GM12878 (cell line): ENCODE results near the gene ELSPBP1. TPM values are rescaled to one million over a fixed set of nuclear protein-coding genes. Genes with fewer than 3 reads are reported as not detected.

Experiments
- ATAC-seq: fragments of 200-7000 bp; cut with Tn5 transposase; 3 replicates; pipeline ENCODE4 v1.9.1; 2020; ENCODE audit warnings: mild to moderate bottlenecking, moderate library complexity
- Bru-seq: library from RNA; stranded (reverse); fragments of 400-500 nt; gene quantifications from one replicate; lab custom pipeline; 2021; lab: Mats Ljungman, UMichigan
- BruChase-seq, 2 experiments: library from RNA; stranded (reverse); fragments of 400-500 nt; gene quantifications; one replicate each; lab custom pipeline; 2021; lab: Mats Ljungman, UMichigan
- BruUV-seq: library from RNA; stranded (reverse); fragments of 400-500 nt; replicated peaks from 2 replicates; lab custom pipeline; 2021; lab: Mats Ljungman, UMichigan
- CTCF ChIA-PET: fragments of 300-600 bp; sonication (Branson Sonifier 250); formaldehyde crosslinking; extraction: SDS; loops from one replicate; lab custom pipeline; 2021; ENCODE audit warnings: inconsistent platforms; lab: Yijun Ruan, JAX
- POLR2A ChIA-PET: fragments of 350-600 bp; formaldehyde crosslinking; extraction: SDS; loops from one replicate; lab custom pipeline; 2021; ENCODE audit warnings: inconsistent platforms; lab: Charles Lee
- RAD21 ChIA-PET: fragments of 300-600 bp; sonication (Branson Sonifier 250); formaldehyde crosslinking; loops from one replicate; lab custom pipeline; 2023; ENCODE audit warnings: antibody characterized with exemption; ENCODE audit not compliant: unreplicated experiment; lab: Charles Lee
- SMC1A ChIA-PET: fragments of 300-600 bp; sonication (Branson Sonifier 250); formaldehyde crosslinking; loops from one replicate; lab custom pipeline; 2023; ENCODE audit not compliant: unreplicated experiment, uncharacterized antibody; lab: Charles Lee
- DNase-seq: peaks from one replicate; pipeline ENCODE4 v3.0.0-alpha.2; 2011; ENCODE audit warnings: low read depth, low spot score
- FAIRE-seq: peaks from 3 replicates; lab custom pipeline; 2011; peaks lifted over from hg19 to GRCh38; lab: Jason Lieb, UNC
- H2AFZ ChIP-seq: 2 replicates; pipeline ENCODE4 v1.6.0; 2011; ENCODE audit warnings: low read depth, low read length, control low read depth; ENCODE audit not compliant: control insufficient read depth
- H3K27ac ChIP-seq: 2 replicates; pipeline ENCODE4 v1.5.1; 2011; ENCODE audit warnings: control low read depth; ENCODE audit not compliant: control insufficient read depth, insufficient read depth
- H3K27me3 ChIP-seq, 2 experiments: replicated peaks in 1 of 2; 2 replicates each; pipeline versions ENCODE4 v1.6.0 to v1.6.1; 2011; ENCODE audit warnings: low read length in 1 of 2; ENCODE audit not compliant: control insufficient read depth in 2 of 2, insufficient read depth in 2 of 2
- H3K36me3 ChIP-seq, 2 experiments: 2 replicates each; pipeline ENCODE4 v1.5.1; 2011; ENCODE audit warnings: low read length in 1 of 2; ENCODE audit not compliant: control insufficient read depth in 2 of 2, insufficient read depth in 2 of 2
- H3K4me1 ChIP-seq: 2 replicates; pipeline ENCODE4 v1.6.1; 2011; ENCODE audit warnings: mild to moderate bottlenecking, low read length, moderate library complexity, mixed read lengths; ENCODE audit not compliant: control insufficient read depth, insufficient read depth
- H3K4me2 ChIP-seq: 2 replicates; pipeline ENCODE4 v1.6.0; 2011; ENCODE audit warnings: control low read depth; ENCODE audit not compliant: control insufficient read depth, insufficient read depth
- H3K4me3 ChIP-seq: fragments of 200-600 bp; sonication (generic); 2 replicates; pipeline ENCODE4 v1.5.1; 2016
- H3K79me2 ChIP-seq: 2 replicates; pipeline ENCODE4 v1.6.0; 2011; ENCODE audit warnings: low read length; ENCODE audit not compliant: control insufficient read depth, insufficient read depth
- H3K9ac ChIP-seq: 2 replicates; pipeline ENCODE4 v1.8.0; 2011; ENCODE audit warnings: low read length, control low read depth, mixed read lengths; ENCODE audit not compliant: control insufficient read depth, insufficient read depth
- H3K9me3 ChIP-seq: replicated peaks from 3 replicates; pipeline ENCODE4 v1.5.1; 2011; ENCODE audit warnings: mild to moderate bottlenecking, low read length; ENCODE audit not compliant: control insufficient read depth, insufficient read depth
- H4K20me1 ChIP-seq: 2 replicates; pipeline ENCODE4 v1.6.0; 2011; ENCODE audit not compliant: control insufficient read depth, insufficient read depth
- BACH1 ChIP-seq: fragments of 450-650 bp; IDR thresholded peaks from 2 replicates; pipeline ENCODE4 v1.6.1; 2017; ENCODE audit warnings: mild to moderate bottlenecking, borderline replicate concordance
- BMI1 ChIP-seq: fragments of 450-650 bp; IDR thresholded peaks from 2 replicates; pipeline ENCODE4 v1.6.1; 2016; ENCODE audit warnings: mild to moderate bottlenecking, moderate library complexity, borderline replicate concordance
- IKZF1 ChIP-seq: fragments of 450-650 bp; conservative IDR thresholded peaks from 2 replicates; pipeline ENCODE4 v1.6.1; 2017; ENCODE audit warnings: antibody characterized with exemption, mild to moderate bottlenecking
- RELA ChIP-seq: fragments of 450-650 bp; IDR thresholded peaks from 2 replicates; pipeline ENCODE4 v1.8.0; 2014; ENCODE audit warnings: borderline replicate concordance; ENCODE audit not compliant: partially characterized antibody
- SMAD1 ChIP-seq: fragments of 450-650 bp; IDR thresholded peaks from 2 replicates; pipeline ENCODE4 v1.6.1; 2018; ENCODE audit warnings: mild to moderate bottlenecking, low read depth; ENCODE audit not compliant: partially characterized antibody
- SMC3 ChIP-seq: IDR thresholded peaks from 2 replicates; pipeline ENCODE4 v1.6.1; 2011; ENCODE audit warnings: low read length, improper control_type of control experiment, borderline replicate concordance
- SREBF2 ChIP-seq: IDR thresholded peaks from 2 replicates; pipeline ENCODE4 v1.6.1; 2012; ENCODE audit warnings: mild to moderate bottlenecking, low read length
- STAT1 ChIP-seq: fragments of 450-650 bp; conservative IDR thresholded peaks from 2 replicates; pipeline ENCODE4 v1.6.1; 2014; ENCODE audit warnings: antibody characterized with exemption, mild to moderate bottlenecking
- SUPT20H ChIP-seq: IDR thresholded peaks from 2 replicates; pipeline ENCODE4 v1.6.1; 2011; ENCODE audit warnings: low read depth, mild to moderate bottlenecking, low read length, moderate library complexity, borderline replicate concordance; ENCODE audit not compliant: control insufficient read depth
- TARDBP ChIP-seq: IDR thresholded peaks from 2 replicates; pipeline ENCODE4 v1.6.1; 2016; ENCODE audit warnings: borderline replicate concordance
- WRNIP1 ChIP-seq: IDR thresholded peaks from 2 replicates; pipeline ENCODE4 v1.6.1; 2011; ENCODE audit warnings: low read depth, low read length, improper control_type of control experiment, borderline replicate concordance
- YBX1 ChIP-seq: fragments of 450-650 bp; IDR thresholded peaks from 2 replicates; pipeline ENCODE4 v1.6.1; 2016; ENCODE audit warnings: antibody characterized with exemption
- ZNF217 ChIP-seq: fragments of 450-650 bp; IDR thresholded peaks from 2 replicates; pipeline ENCODE4 v1.6.1; 2017; ENCODE audit warnings: antibody characterized with exemption, mild to moderate bottlenecking
- ZNF622 ChIP-seq: fragments of 450-650 bp; IDR thresholded peaks from 2 replicates; pipeline ENCODE4 v1.6.1; 2017; ENCODE audit warnings: mild to moderate bottlenecking, inconsistent platforms
- WGBS: methylation state at CpG from one replicate; pipeline ENCODE4 v1.1.6; 2016; ENCODE audit warnings: low lambda C conversion rate; ENCODE audit not compliant: insufficient replicate concordance, insufficient coverage; ENCODE audit errors: missing lambda C conversion rate; 5-methylcytosine and 5-hydroxymethylcytosine counted together
- in situ Hi-C: fragments of 300-500 bp; cut with MboI; formaldehyde crosslinking; loops from 9 replicates; pipeline ENCODE4 v1.14.3; 2018; ENCODE audit warnings: mixed read lengths
- intact Hi-C: fragments of 100-400 bp; cut with micrococcal nuclease; formaldehyde crosslinking; loops from one replicate; pipeline ENCODE4 v1.14.2; 2022; ENCODE audit not compliant: unreplicated experiment
- long read RNA-seq, 2 experiments: library from polyadenylated mRNA; unstranded; transcript quantifications; one replicate each; pipeline ENCODE4 v2.0.0, GENCODE V29; 2019 to 2020
- polyA minus RNA-seq, 3 experiments: library from RNA; depleted of rRNA, polyadenylated mRNA; stranded (reverse); fragments of >200 nt; gene quantifications; 2 replicates each; pipeline ENCODE4 v1.2.3, GENCODE V29; 2011
- polyA plus RNA-seq, 11 experiments: library from polyadenylated mRNA; depleted of rRNA in 4 of 11; unstranded in 6 of 11; stranded (reverse) in 5 of 11; fragments of >200 nt; fragmentation: Nextera tagmentation in 4 of 11; fragmentation: Illumina TruSeq in 1 of 11; extraction: Ambion mirVana in 4 of 11; extraction: Trizol in 1 of 11; gene quantifications; 1 replicate in 1 of 11; 2 replicates in 10 of 11; pipeline versions ENCODE4 v1.2.1 to v1.2.3, GENCODE V29; 2011 to 2016; ENCODE audit warnings: inconsistent platforms in 2 of 11, missing spikeins in 2 of 11, low read depth in 1 of 11
- total RNA-seq, 4 experiments: library from RNA; depleted of rRNA in 3 of 4; stranded (reverse); fragments of >200 nt in 3 of 4; fragmentation: Illumina TruSeq in 1 of 4; extraction: Trizol in 1 of 4; gene quantifications; 2 replicates each; pipeline versions ENCODE4 v1.2.1 to v1.2.3, GENCODE V29; 2013 to 2021
- TF ChIP-seq, protein P1 (sequence below): fragments of 450-650 bp; IDR thresholded peaks from 2 replicates; pipeline ENCODE4 v1.6.1; 2018; ENCODE audit warnings: mild to moderate bottlenecking, low read depth, moderate library complexity; ENCODE audit not compliant: partially characterized antibody
- TF ChIP-seq, protein P2 (sequence below): fragments of 450-650 bp; IDR thresholded peaks from 2 replicates; pipeline ENCODE4 v1.6.1; 2017; ENCODE audit warnings: mild to moderate bottlenecking, moderate library complexity

Gene ELSPBP1
- not detected in 2 replicates for total RNA-seq (2013; cell fraction: nucleolus; rRNA removed)
- not detected in 2 replicates for total RNA-seq (2014; rRNA removed)
- not detected in 2 replicates for total RNA-seq (2014; rRNA removed; fragmentation: Illumina TruSeq; extraction: Trizol)
- total RNA-seq (2021): not detected in 2 replicates
- polyA plus RNA-seq (2011; ENCODE audit: low read depth): not detected
- not detected in 2 replicates for polyA plus RNA-seq (2011; rRNA removed)
- not detected in 2 replicates for polyA plus RNA-seq (2011; cell fraction: cytosol; rRNA removed)
- polyA plus RNA-seq (2011; cell fraction: nucleus; rRNA removed): not detected in 2 replicates
- polyA plus RNA-seq (2012): not detected in 2 replicates
- polyA plus RNA-seq (2014; fragmentation: Illumina TruSeq; extraction: Trizol): not detected in 2 replicates
- not detected for polyA plus RNA-seq (2014; fragmentation: Nextera tagmentation; extraction: Ambion mirVana)
- polyA plus RNA-seq (2014; rRNA removed): not detected in 2 replicates
- polyA plus RNA-seq (2016; fragmentation: Nextera tagmentation; extraction: Ambion mirVana): not detected
- not detected in 2 replicates for polyA minus RNA-seq (2011; rRNA and poly(A)+ RNA removed)
- not detected in 2 replicates for polyA minus RNA-seq (2011; cell fraction: cytosol; rRNA and poly(A)+ RNA removed)
- not detected in 2 replicates for polyA minus RNA-seq (2011; cell fraction: nucleus; rRNA and poly(A)+ RNA removed)
- not detected for Bru-seq, nascent RNA
- not detected for BruChase-seq, experiment 1, labeled RNA remaining after a 6-hour chase
- BruChase-seq, experiment 2, labeled RNA remaining after a 2-hour chase: not detected
- long read RNA-seq, experiment 1: 0 reads
- long read RNA-seq, experiment 2: 0 reads

DNA sequence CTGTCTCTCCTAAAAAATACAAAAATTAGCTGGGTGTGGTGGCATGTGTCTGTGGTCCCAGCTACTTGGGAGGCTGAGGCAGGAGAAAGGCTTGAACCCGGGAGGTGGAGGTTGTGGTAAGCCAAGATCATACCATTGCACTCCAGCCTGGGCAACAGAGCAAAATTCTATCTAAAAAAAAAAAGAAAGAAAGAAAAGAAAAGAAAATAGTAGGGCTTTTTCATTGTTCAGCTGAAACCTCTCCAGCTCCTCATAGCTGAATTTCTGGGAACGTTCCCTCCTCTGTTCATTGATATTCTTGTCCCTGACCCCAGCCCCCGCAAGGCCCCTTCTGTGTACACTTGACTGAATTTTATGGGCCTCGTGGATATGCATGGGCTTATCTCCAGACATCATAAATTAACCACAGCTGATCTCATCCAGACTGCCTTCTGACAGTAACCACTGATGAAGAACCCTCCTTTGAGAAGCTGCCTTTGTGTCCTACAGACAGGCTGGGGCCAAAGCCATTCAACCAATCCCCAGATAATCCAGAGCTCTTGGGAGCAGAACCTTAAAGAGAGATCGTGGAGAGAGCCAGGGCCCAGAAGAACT is at the start of gene ELSPBP1:
Gene ELSPBP1 (plus strand): TSS at position 424 of the 594 bp plus-strand sequence. CDS start 14,036 bp downstream, outside the sequence.
- intact Hi-C loops: no loop called here
- no peak within 1 kb of the TSS for H3K27ac ChIP-seq
- H3K27me3 ChIP-seq: no peaks in the 10 kb centered on the region
- no peak for ATAC-seq
- no peak for FAIRE-seq
- no peak within 1 kb of the TSS for H3K4me3 ChIP-seq
- ChIA-PET RAD21 (no interaction called here), SMC1A (no interaction called here), POLR2A (no interaction called here), CTCF (no interaction called here)
- H3K9ac ChIP-seq: no peak within 1 kb of the TSS
- BruUV-seq: no TSS peak
- in situ Hi-C loops: no loop called here
- H2AFZ ChIP-seq: no peak within 1 kb of the TSS
- no peak within 1 kb of the TSS for H3K4me2 ChIP-seq
- no peaks in the 10 kb centered on the region for H3K36me3 ChIP-seq
- no peaks in the 10 kb centered on the region for H3K79me2 ChIP-seq
- no peak for DNase-seq
- WGBS: 25% methylated on average over 5 of the region's 5 CpGs
- H3K9me3 ChIP-seq: no peaks in the 10 kb centered on the region
- H3K4me1 ChIP-seq: no peaks in the 10 kb centered on the region
- H4K20me1 ChIP-seq: no peaks in the 10 kb centered on the region
- TF ChIP-seq ZNF622 (no peak), STAT1 (no peak), SREBF2 (no peak), SMC3 (no peak), IKZF1 (no peak), SUPT20H (no peak), WRNIP1 (no peak), SMAD1 (no peak), YBX1 (no peak), RELA (no peak), BACH1 (no peak), TARDBP (no peak), ZNF217 (no peak), BMI1 (no peak)
- TF ChIP-seq, protein P1, sequence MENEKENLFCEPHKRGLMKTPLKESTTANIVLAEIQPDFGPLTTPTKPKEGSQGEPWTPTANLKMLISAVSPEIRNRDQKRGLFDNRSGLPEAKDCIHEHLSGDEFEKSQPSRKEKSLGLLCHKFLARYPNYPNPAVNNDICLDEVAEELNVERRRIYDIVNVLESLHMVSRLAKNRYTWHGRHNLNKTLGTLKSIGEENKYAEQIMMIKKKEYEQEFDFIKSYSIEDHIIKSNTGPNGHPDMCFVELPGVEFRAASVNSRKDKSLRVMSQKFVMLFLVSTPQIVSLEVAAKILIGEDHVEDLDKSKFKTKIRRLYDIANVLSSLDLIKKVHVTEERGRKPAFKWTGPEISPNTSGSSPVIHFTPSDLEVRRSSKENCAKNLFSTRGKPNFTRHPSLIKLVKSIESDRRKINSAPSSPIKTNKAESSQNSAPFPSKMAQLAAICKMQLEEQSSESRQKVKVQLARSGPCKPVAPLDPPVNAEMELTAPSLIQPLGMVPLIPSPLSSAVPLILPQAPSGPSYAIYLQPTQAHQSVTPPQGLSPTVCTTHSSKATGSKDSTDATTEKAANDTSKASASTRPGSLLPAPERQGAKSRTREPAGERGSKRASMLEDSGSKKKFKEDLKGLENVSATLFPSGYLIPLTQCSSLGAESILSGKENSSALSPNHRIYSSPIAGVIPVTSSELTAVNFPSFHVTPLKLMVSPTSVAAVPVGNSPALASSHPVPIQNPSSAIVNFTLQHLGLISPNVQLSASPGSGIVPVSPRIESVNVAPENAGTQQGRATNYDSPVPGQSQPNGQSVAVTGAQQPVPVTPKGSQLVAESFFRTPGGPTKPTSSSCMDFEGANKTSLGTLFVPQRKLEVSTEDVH: no peak
- TF ChIP-seq, protein P2, sequence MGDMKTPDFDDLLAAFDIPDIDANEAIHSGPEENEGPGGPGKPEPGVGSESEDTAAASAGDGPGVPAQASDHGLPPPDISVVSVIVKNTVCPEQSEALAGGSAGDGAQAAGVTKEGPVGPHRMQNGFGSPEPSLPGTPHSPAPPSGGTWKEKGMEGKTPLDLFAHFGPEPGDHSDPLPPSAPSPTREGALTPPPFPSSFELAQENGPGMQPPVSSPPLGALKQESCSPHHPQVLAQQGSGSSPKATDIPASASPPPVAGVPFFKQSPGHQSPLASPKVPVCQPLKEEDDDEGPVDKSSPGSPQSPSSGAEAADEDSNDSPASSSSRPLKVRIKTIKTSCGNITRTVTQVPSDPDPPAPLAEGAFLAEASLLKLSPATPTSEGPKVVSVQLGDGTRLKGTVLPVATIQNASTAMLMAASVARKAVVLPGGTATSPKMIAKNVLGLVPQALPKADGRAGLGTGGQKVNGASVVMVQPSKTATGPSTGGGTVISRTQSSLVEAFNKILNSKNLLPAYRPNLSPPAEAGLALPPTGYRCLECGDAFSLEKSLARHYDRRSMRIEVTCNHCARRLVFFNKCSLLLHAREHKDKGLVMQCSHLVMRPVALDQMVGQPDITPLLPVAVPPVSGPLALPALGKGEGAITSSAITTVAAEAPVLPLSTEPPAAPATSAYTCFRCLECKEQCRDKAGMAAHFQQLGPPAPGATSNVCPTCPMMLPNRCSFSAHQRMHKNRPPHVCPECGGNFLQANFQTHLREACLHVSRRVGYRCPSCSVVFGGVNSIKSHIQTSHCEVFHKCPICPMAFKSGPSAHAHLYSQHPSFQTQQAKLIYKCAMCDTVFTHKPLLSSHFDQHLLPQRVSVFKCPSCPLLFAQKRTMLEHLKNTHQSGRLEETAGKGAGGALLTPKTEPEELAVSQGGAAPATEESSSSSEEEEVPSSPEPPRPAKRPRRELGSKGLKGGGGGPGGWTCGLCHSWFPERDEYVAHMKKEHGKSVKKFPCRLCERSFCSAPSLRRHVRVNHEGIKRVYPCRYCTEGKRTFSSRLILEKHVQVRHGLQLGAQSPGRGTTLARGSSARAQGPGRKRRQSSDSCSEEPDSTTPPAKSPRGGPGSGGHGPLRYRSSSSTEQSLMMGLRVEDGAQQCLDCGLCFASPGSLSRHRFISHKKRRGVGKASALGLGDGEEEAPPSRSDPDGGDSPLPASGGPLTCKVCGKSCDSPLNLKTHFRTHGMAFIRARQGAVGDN: no peak
